ENCODE data around the gene ATG10. TPM values are rescaled to one million over a fixed set of nuclear protein-coding genes. Genes with fewer than 3 reads are reported as not detected.
A peak's percentile ranks its signal among the peaks of the same experiment; 100 is the strongest.

The ATG10 gene
- total RNA-seq, 1 donor: 6.5 TPM

DNA sequence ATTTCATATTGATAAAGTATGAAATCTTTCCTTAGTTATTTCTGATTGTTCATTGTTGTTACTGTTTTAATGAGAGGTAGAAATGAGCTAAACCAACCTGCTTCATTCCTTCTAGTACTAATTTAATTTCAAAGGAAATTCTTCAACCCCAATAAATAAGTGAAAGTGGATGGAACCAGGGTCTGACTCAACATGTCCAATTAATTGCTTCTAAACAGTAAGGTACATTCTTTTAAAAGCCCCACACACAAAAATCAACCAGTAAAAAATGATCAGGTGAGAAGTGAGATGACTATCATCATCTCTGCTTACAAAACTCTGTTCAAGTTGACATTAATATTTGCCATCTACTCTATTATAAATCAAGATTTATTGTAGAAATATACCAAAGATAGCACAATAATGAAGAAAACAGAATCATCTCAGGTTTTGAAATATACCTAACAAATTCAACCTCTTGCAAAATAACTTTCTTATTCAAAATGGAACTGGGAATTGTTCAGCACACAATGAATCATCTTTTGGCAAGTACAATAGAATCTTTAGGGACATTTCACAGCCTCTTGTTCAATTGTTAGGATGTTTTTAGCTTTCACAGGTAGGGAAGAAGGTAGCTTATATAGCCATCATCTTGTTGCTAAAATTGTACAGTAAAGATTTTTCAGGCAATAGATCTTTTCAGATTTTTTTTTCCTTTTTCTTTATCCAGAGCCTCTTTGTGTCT is 191.8 kb downstream of the ATG10 start:
- no peaks in the 10 kb centered on the region for H3K9me3 ChIP-seq (ENCODE audit: low read depth, low read length)
- H3K4me2 ChIP-seq (ENCODE audit: insufficient read depth, low read length): peak overlapping the region; percentile 74
- DNase-seq (ENCODE audit: insufficient read length, low spot score, missing footprints): no peak
- TF ChIP-seq, protein P1, sequence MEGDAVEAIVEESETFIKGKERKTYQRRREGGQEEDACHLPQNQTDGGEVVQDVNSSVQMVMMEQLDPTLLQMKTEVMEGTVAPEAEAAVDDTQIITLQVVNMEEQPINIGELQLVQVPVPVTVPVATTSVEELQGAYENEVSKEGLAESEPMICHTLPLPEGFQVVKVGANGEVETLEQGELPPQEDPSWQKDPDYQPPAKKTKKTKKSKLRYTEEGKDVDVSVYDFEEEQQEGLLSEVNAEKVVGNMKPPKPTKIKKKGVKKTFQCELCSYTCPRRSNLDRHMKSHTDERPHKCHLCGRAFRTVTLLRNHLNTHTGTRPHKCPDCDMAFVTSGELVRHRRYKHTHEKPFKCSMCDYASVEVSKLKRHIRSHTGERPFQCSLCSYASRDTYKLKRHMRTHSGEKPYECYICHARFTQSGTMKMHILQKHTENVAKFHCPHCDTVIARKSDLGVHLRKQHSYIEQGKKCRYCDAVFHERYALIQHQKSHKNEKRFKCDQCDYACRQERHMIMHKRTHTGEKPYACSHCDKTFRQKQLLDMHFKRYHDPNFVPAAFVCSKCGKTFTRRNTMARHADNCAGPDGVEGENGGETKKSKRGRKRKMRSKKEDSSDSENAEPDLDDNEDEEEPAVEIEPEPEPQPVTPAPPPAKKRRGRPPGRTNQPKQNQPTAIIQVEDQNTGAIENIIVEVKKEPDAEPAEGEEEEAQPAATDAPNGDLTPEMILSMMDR (IDR thresholded peaks at IDR 0.05; ENCODE audit: extremely low read depth, low read depth, low read length): no peak
- peak overlapping the region; percentile 86 for H3K27ac ChIP-seq (ENCODE audit: low read depth, low read length)
- H3K79me2 ChIP-seq (ENCODE audit: insufficient read depth, low read length): no peaks in the 10 kb centered on the region
- no peaks in the 10 kb centered on the region for H4K20me1 ChIP-seq (ENCODE audit: insufficient read depth, low read length)
- H3K4me3 ChIP-seq (ENCODE audit: insufficient read depth, low read length): peak overlapping the region; percentile 46
- peaks cover 30% of the 10 kb centered on the region for H3K4me1 ChIP-seq (ENCODE audit: insufficient read depth, low read length)
- no peaks in the 10 kb centered on the region for H3K36me3 ChIP-seq (ENCODE audit: insufficient read depth, low read length)
- no peaks in the 10 kb centered on the region for H3K27me3 ChIP-seq (ENCODE audit: insufficient read depth, low read length)
- H2AFZ ChIP-seq (ENCODE audit: low read length): peak overlapping the region; percentile 44

DNA sequence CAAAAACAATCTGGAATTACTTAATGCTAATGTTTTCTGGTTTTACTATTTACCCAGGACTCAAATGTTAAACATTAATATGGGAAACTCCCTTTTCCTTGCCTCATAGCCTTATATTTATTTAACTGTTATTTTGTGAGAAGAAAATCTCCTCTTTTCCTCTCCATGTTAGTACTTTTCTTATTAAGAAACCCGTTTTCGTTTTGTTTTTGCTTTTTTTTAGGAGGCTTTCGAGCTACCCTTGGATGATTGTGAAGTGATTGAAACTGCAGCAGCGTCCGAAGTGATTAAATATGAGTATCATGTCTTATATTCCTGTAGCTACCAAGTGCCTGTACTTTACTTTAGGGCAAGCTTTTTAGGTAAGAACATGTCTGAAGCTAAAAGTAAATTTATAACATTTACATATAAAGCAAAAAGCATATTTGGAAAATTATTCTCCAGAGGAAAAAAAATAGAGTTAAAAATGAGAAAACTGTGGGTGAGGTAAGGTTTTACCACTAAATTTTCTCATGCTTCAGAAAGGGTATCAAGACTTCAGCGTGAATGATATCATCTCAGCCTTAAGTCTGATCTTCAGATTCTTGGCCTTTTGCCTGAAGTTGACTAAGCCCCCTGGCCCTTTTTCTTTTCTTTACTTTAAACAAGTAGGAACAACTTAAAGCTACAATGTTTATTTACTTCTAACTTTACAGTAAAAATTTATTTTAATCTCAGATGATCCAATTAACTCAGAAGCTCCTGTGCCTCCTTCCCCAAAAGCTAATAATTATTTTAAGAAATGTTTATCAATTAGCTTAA is 192.6 kb downstream of the ATG10 start:
- Histone ChIP-seq H3K36me3 (ENCODE audit: insufficient read depth, low read length) (no peaks in the 10 kb centered on the region), H2AFZ (ENCODE audit: low read length) (peak overlapping the region; percentile 44), H3K79me2 (ENCODE audit: insufficient read depth, low read length) (no peaks in the 10 kb centered on the region), H3K4me1 (ENCODE audit: insufficient read depth, low read length) (peaks cover 24% of the 10 kb centered on the region), H3K9me3 (ENCODE audit: low read depth, low read length) (no peaks in the 10 kb centered on the region), H3K27me3 (ENCODE audit: insufficient read depth, low read length) (no peaks in the 10 kb centered on the region), H3K4me3 (ENCODE audit: insufficient read depth, low read length) (peak overlapping the region; percentile 46), H4K20me1 (ENCODE audit: insufficient read depth, low read length) (no peaks in the 10 kb centered on the region), H3K4me2 (ENCODE audit: insufficient read depth, low read length) (peak overlapping the region; percentile 74), H3K27ac (ENCODE audit: low read depth, low read length) (peak overlapping the region; percentile 86)
- DNase-seq (ENCODE audit: insufficient read length, low spot score, missing footprints): no peak
- TF ChIP-seq, protein P1 (IDR thresholded peaks at IDR 0.05; ENCODE audit: extremely low read depth, low read depth, low read length): no peak

DNA sequence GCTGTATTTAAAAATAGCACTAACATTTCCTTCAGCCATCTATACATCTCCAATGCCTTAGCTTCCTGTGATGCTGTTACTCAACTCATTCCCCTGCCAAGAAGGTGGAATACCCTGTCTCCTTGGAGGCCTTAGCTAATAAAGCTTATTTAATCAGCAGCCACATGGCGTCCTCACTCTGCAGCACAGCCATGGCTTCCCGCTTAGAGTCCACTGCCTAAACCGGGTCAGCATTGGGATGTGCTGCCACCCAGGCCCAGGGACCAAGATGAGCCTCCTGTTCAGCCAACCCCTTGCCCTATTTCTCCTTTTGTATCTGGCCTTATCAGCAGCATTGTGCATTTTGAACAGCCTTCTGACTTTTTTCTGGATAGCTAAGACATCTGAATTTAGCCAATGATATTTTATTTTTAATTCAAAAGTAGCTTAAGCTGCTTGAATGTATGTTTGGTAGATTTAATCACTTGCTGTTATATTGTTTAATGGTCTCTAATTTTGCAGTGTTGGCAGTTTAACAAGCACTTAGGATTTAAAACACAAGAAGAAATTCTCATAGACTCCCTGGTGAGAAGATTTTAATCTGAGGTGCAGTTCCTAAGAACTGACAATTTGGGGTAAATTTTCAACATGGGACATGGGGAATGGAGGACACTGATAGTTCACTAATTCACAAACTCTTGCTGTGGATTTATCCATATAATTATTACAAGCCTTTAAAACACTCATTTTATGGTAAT is 193.3 kb downstream of the ATG10 start:
- H2AFZ ChIP-seq (ENCODE audit: low read length): peak overlapping the region; percentile 45
- H3K9me3 ChIP-seq (ENCODE audit: low read depth, low read length): no peaks in the 10 kb centered on the region
- no peak overlapping the region for H3K4me3 ChIP-seq (ENCODE audit: insufficient read depth, low read length)
- peaks cover 24% of the 10 kb centered on the region for H3K4me1 ChIP-seq (ENCODE audit: insufficient read depth, low read length)
- TF ChIP-seq, protein P1 (IDR thresholded peaks at IDR 0.05; ENCODE audit: extremely low read depth, low read depth, low read length): no peak
- no peaks in the 10 kb centered on the region for H3K27me3 ChIP-seq (ENCODE audit: insufficient read depth, low read length)
- H3K36me3 ChIP-seq (ENCODE audit: insufficient read depth, low read length): no peaks in the 10 kb centered on the region
- H4K20me1 ChIP-seq (ENCODE audit: insufficient read depth, low read length): no peaks in the 10 kb centered on the region
- H3K4me2 ChIP-seq (ENCODE audit: insufficient read depth, low read length): peak overlapping the region; percentile 74
- peak overlapping the region; percentile 86 for H3K27ac ChIP-seq (ENCODE audit: low read depth, low read length)
- DNase-seq (ENCODE audit: insufficient read length, low spot score, missing footprints): peak; percentile 32
- no peaks in the 10 kb centered on the region for H3K79me2 ChIP-seq (ENCODE audit: insufficient read depth, low read length)
